ENCODE measurements around the gene CHD9. TPM values are rescaled to one million over a fixed set of nuclear protein-coding genes. Genes with fewer than 3 reads are reported as not detected.
A peak's percentile ranks its signal among the peaks of the same experiment; 100 is the strongest.

Gene CHD9
- total and polyA plus RNA-seq, 9 of the 15 experiments (the other 6 are each of a cell fraction or from before 2014, with no cell fraction given) = 29.0 to 69.3 (median 40.6) TPM

GRCh38 chr16:53064081-53064578 is 9.3 kb downstream of the CHD9 start:
- peaks cover 0 to 14% of the 10 kb centered on the region in 2 experiments; a peak in 2 of 5 replicates for H3K4me1 ChIP-seq (replicated peaks in 1 of 2; ENCODE audit: control insufficient read depth in 2 of 2, insufficient read depth in 2 of 2, low read length in 2 of 2)
- no peak for DNase-seq (ENCODE audit: extremely low read depth in 1 of 4, low spot score in 3 of 4)
- WGBS (ENCODE audit: insufficient coverage, low coverage, missing lambda C conversion rate) = 92% methylated on average over 1 of the region's 1 CpG
- ChIA-PET CTCF (ENCODE audit: low intra/inter-chr PET ratio) (no interaction called here), POLR2A (interaction anchor here (0.7 to 1.1 kb wide), 2 partner anchors 9 to 102 kb away, joined by 3 read pairs; partner anchors contain the start of gene CHD9)
- in situ Hi-C loops (cut with MboI) = no loop called here
- TF ChIP-seq ZBTB40 (IDR thresholded peaks at IDR 0.05) = peak; percentile 52; the same call in 1 of the 2 replicates
- TF ChIP-seq ZBTB40 (CRISPR knock-in tag; IDR thresholded peaks at IDR 0.05) = no peak
- peak; percentile 13; the same call in 1 of the 2 replicates for TF ChIP-seq PKNOX1 (IDR thresholded peaks at IDR 0.05)
- TF ChIP-seq HMGXB4 (CRISPR knock-in tag; IDR thresholded peaks at IDR 0.05) = no peak
- intact Hi-C loops (cut with micrococcal nuclease) = no loop called here
- peaks cover 88% of the 10 kb centered on the region for H3K79me2 ChIP-seq (ENCODE audit: control insufficient read depth, insufficient read depth, low read length)
- FAIRE-seq = no peak
- no peaks in the 10 kb centered on the region for H3K9me1 ChIP-seq (ENCODE audit: control insufficient read depth, insufficient read depth, low read length)
- 0 out of 2 replicates have a peak, but pooled peaks cover 6% of the 10 kb centered on the region for H4K20me1 ChIP-seq (replicated peaks; ENCODE audit: control insufficient read depth, insufficient read depth, low read length)
- peaks cover 38% of the 10 kb centered on the region; the same call in 2 of the 3 replicates for H3K36me3 ChIP-seq (ENCODE audit: control insufficient read depth, insufficient read depth, low read length)
- H3K9ac ChIP-seq (ENCODE audit: insufficient read depth in 1 of 2, low read depth in 2 of 2, low read length in 2 of 2) = peak overlapping the region in 1 of 2 experiments; percentile 53; a peak in 1 of 4 replicates
- no peaks in the 10 kb centered on the region for H3K9me3 ChIP-seq (replicated peaks; ENCODE audit: control insufficient read depth, insufficient read depth, low read depth, low read length)
- H3K27me3 ChIP-seq (ENCODE audit: control insufficient read depth in 2 of 2, insufficient read depth in 2 of 2, low read length in 2 of 2) = no peaks in the 10 kb centered on the region
- ATAC-seq = no peak
- no peak overlapping the region for H3K4me2 ChIP-seq (ENCODE audit: insufficient read depth, low read length)
- no peak overlapping the region for H3K4me3 ChIP-seq
- H3K27ac ChIP-seq (ENCODE audit: extremely low read depth, low read depth, low read length) = no peak overlapping the region
- no TSS peak for BruUV-seq (replicated peaks)
- H2AFZ ChIP-seq (ENCODE audit: low read depth, low read length) = no peak overlapping the region
